ENCODE data around the gene ITSN1.

The ITSN1 gene

DNA sequence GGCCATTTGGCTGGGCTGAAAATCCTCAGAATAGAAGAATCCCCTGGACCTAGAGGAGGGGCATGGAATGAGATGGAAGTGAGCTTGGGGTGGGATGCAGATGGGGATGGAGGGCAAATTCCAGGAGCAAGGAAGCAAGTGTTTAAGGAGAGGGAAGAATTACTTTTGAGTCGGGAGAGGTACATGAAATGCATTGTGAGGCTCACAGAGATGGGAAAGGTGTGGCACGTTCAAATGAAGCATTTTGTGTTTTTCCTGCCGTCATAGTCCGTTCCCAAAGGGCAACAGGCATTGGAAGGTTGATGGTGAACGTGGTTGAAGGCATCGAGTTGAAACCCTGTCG, 242.8 kb downstream of the ITSN1 start:
- no peak for DNase-seq (ENCODE audit: low spot score)
- no peak overlapping the region for H3K27ac ChIP-seq
- TF ChIP-seq, protein P1, sequence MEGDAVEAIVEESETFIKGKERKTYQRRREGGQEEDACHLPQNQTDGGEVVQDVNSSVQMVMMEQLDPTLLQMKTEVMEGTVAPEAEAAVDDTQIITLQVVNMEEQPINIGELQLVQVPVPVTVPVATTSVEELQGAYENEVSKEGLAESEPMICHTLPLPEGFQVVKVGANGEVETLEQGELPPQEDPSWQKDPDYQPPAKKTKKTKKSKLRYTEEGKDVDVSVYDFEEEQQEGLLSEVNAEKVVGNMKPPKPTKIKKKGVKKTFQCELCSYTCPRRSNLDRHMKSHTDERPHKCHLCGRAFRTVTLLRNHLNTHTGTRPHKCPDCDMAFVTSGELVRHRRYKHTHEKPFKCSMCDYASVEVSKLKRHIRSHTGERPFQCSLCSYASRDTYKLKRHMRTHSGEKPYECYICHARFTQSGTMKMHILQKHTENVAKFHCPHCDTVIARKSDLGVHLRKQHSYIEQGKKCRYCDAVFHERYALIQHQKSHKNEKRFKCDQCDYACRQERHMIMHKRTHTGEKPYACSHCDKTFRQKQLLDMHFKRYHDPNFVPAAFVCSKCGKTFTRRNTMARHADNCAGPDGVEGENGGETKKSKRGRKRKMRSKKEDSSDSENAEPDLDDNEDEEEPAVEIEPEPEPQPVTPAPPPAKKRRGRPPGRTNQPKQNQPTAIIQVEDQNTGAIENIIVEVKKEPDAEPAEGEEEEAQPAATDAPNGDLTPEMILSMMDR (conservative IDR thresholded peaks at IDR 0.05; ENCODE audit: low read depth): no peak
- ChIA-PET CTCF (no interaction called here), POLR2A (ENCODE audit: low non-redundant PET) (no interaction called here)

GRCh38 chr21:33886321-33886720, 244.0 kb downstream of the ITSN1 start:
- DNase-seq (ENCODE audit: low spot score): no peak
- TF ChIP-seq, protein P1 (conservative IDR thresholded peaks at IDR 0.05; ENCODE audit: low read depth): no peak
- ChIA-PET POLR2A (ENCODE audit: low non-redundant PET) (no interaction called here), CTCF (no interaction called here)
- no peak overlapping the region for H3K27ac ChIP-seq

GRCh38 chr21:33890187-33890586, 247.9 kb downstream of the ITSN1 start:
- TF ChIP-seq, protein P1 (conservative IDR thresholded peaks at IDR 0.05; ENCODE audit: low read depth): no peak

GRCh38 chr21:33892853-33893252, 250.6 kb downstream of the ITSN1 start:
- CTCF ChIA-PET: interaction anchor here (1.5 kb wide), 1 partner anchor 9 kb away, joined by 3 read pairs; no protein-coding TSS in a partner anchor
- no peak for DNase-seq (ENCODE audit: low spot score)
- TF ChIP-seq, protein P1 (conservative IDR thresholded peaks at IDR 0.05; ENCODE audit: low read depth): no peak
- POLR2A ChIA-PET (ENCODE audit: low non-redundant PET): interaction anchor here (0.6 kb wide), 1 partner anchor 52 kb away, joined by 3 read pairs; no protein-coding TSS in a partner anchor
- H3K27ac ChIP-seq: no peak overlapping the region

More at GRCh38 chr21:33890187-33890586, 247.9 kb downstream of the ITSN1 start:
- ChIA-PET POLR2A (ENCODE audit: low non-redundant PET) (no interaction called here), CTCF (interaction anchor here (0.5 kb wide), 1 partner anchor 13 kb away, joined by 5 read pairs; no protein-coding TSS in a partner anchor)
- no peak for DNase-seq (ENCODE audit: low spot score)
- H3K27ac ChIP-seq: no peak overlapping the region

DNA sequence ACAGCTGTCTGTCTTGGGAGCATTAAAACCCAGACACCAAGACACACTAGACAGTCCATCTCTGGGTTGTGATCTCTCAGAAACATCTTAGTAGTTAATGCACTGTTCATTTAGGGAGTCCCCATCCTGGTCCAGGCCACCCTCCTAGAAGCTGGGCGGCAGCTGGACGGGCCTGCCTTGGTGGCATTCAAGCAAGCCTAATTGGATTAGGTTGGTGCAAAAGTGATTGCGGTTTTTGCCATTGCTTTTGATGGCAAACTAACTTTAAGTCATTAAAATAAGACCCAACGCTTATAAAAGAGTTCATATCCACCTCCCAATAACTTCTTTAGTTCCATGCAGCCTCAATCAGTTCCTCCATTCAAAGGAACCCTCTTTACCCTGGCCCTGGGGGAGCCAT, 251.6 kb downstream of the ITSN1 start:
- ChIA-PET POLR2A (ENCODE audit: low non-redundant PET) (no interaction called here), CTCF (interaction anchor here (0.6 to 1.5 kb wide), 6 partner anchors 8 to 312 kb away, joined by 3 to 8 read pairs (median 3); no protein-coding TSS in a partner anchor)
- no peak for DNase-seq (ENCODE audit: low spot score)
- H3K27ac ChIP-seq: no peak overlapping the region
- TF ChIP-seq, protein P1 (conservative IDR thresholded peaks at IDR 0.05; ENCODE audit: low read depth): no peak

DNA sequence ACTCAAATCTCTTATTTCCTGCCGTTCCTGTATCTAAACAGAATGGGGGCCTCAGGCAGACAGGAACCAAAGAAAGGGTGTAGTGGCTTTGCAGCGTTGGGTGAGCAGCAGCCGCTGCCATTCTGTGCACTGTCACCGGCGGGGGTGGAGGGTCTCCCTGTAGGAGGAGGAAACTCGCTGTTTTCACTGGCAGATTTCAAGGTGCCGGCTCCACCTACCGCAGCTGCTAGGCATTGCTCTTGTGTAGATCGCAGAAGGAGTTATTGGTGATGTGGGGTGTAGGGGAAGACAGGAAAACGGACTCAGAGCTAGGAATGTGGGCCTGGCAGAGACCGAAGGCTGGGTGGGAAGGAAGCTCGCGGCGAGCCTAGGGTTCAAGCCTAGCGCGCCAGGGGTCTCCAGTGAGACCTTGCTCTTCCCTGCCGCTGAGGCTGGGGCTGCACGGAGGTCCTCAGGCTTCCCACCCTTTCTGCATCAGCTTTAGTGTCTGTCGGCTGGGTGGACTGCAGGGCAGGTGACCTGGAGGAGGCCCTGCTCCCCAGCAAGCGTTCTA, 252.5 kb downstream of the ITSN1 start:
- ChIA-PET POLR2A (ENCODE audit: low non-redundant PET) (no interaction called here), CTCF (interaction anchor here (0.7 to 1.2 kb wide), 5 partner anchors 12 to 145 kb away, joined by 3 to 6 read pairs (median 3); no protein-coding TSS in a partner anchor)
- TF ChIP-seq, protein P1 (conservative IDR thresholded peaks at IDR 0.05; ENCODE audit: low read depth): peak; percentile 80
- no peak overlapping the region for H3K27ac ChIP-seq
- DNase-seq (ENCODE audit: low spot score): peak; percentile 82

All from RWPE1 (cell line).